Stimulated activated CD8-positive, alpha-beta memory T cell treated with anti-CD3 and anti-CD28 coated beads, Interleukin-2, amount 100 ng/mL, for 48 hours (primary cell): ENCODE measurements around the gene TOPORS.
"Not testable (repeated sequence)": the region's sequence is repeated elsewhere in the genome, so short reads cannot be mapped to it uniquely, and the experiment has no call there.

ENCODE experiments used
- DNase-seq, 2 donors: peaks; one replicate each; pipeline ENCODE4 v3.0.0-alpha.2; 2020; ENCODE audit warnings: low read depth in 2 of 2

Gene TOPORS

DNA sequence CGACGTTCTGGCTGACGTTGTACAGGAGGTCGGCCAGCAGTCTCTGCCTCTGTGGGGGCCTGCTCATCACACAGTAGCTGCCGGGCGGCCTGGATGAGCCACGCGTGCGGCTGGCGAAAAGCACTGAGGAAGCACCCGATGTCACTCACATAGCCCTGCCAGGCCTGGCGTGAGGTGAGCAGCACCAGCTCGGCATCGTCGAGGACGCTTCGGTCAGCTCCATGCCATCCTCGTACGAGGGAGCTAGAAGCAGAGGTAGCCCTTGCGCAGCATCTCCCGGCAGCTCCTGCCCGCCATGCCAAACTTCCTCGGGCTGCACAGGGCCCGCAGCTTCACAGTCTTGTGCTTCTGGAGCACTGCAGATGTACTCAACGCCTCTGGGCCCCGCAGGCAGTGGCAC lies 14.4 kb upstream of the TOPORS start:
- no peak for DNase-seq

DNA sequence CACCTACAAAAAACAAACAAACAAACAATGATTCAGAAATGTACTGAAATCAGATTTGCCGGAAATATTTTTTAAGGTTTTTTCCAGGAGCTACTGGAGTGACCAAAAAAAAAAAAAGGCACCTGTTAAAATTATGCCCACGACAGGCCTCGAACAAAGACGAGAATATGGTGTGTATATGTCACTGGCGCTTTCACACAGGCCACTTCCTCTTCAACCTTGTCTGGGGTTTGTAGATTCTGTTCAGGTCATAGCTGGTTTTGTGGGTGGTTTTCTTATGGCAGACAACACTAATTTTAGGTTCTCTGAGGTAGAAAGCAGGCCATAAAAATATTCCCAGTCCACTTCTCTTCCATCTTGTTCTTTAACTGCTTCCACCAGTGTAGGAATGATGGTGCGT lies 13.6 kb upstream of the TOPORS start:
- DNase-seq: no peak

DNA sequence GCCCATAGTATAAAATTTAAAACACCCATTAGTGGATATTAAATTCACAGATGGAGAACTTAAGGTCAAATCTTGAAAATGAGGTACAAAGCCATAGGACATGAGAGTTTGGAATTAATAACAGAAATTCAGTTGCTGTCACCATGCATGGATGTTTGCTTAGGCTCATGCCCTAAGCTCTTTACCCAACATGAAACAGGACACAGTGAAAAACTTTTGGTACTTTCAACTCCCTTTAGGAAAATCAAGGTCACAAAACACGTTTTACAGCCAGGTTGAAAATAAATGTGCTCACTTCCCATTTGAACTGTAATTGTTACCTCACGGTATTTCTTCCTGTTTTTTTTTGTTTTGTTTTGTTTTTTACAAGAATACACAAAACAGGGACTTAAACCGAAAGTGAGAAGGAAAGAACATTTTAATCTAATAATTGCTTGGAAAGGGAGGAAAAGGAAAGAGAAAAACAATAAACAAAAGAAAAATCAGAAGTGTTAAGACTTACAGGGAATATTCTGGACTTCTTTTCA lies 6.1 kb upstream of the TOPORS start:
- DNase-seq: no peak

DNA sequence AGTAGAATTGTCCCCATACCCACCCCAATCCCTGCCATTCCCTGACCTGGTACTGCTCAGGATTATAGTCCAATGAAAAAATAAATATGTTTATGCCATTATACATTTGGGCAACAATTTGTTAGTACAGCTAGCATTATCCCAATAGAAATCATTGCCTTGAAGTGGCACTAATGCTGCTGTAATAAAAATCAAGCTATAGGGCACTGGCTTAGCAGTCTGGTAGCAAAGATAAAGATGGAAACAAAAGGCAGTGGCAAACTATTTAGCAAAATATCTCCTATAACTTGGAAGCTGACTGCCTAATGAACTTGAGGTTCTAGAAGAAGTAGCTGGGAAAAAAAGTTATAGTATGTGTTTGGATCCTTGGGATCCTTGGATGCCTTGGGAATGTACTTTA lies 2.2 kb upstream of the TOPORS start:
- DNase-seq: no peak

DNA sequence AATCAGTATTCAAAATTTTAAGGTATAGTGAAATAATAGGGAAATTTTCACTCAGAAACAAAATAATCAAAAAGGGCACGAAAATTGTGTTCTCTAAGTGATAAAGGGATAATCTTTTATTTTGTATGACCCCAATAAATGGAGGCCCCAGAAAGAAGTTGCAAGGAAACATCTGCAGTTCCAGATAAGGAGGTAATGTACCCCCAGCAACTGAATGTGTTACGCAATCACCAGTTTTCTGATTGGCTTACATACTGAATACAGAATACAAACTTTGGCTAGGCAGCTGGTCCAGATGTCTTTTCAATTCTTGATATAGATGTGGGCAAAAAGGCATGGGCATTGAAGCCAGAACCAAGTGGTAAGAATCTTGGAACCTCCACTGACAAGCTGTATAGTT lies 1.7 kb upstream of the TOPORS start:
- no peak for DNase-seq

DNA sequence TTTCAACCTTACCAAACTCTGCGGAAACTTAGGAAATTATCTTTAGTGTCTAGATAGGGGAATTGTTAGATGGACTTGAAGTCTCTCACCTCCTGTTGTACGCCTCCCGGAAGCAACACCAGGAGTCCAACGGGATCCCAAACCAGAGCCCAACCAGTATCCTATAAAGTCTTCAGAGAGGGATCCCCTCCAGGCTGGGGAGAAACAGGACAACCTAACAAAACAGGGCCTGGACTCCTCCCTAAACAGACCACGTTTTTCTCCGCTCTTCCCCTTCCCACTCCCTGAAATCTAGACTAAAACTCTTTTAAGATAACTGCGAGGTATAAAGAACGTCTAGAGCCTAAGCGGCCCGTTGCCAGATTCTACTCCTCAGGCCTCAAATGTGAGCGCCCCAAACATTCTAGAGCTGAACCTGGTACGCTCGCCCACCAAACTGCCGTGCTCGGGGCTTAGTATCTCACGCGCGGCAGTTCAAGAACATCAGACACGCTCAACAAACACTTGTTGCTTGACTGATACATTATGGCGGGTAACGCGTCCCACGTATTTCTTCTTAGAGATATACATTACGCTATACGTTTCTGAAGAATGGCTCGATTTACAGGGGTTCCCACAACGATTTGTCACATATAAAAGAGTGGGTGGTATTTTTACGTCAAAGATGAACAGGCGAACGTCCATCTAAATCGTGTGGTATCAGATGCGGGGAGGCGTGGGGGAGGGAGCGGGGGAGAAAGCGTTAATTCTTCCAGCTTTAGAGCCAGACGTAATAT lies 922 bp downstream of the TOPORS start:
- DNase-seq: peak; percentile 14 to 33

DNA sequence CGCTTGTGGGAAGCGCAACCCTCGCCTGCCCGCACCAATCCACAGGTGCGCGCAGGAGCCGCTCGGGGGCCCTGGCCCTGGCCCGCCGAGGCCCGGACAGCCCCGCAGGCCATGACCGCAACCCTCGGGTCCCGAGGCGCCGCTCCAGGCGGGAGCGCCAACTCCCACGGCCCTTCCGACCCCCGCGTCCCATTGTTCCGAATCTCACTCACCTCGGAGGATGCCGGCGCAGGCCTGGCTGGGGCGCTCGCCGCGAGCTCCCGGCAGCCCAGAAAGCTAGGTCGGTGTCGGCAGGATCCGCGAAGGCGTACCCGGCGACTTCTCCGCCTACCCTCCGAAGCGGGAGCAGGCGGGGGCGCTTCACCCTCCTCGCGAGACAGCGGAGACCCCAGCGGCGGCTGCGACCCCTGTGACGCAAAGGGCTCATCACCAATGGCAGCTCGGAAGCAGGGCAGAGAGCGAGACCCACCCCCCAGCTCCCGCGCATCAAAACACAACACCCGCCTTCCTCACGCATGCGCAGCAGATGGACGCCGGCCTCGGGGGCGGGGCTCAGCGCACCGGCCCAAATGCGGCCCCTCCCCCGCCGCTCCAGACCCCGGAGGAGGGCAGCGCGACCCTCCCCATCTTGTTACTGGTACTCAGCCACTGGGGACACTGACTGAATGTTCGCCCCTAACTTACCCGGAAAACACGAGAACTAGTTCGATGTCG lies 1.7 kb downstream of the TOPORS start:
- peak; percentile 87 to 92 for DNase-seq

DNA sequence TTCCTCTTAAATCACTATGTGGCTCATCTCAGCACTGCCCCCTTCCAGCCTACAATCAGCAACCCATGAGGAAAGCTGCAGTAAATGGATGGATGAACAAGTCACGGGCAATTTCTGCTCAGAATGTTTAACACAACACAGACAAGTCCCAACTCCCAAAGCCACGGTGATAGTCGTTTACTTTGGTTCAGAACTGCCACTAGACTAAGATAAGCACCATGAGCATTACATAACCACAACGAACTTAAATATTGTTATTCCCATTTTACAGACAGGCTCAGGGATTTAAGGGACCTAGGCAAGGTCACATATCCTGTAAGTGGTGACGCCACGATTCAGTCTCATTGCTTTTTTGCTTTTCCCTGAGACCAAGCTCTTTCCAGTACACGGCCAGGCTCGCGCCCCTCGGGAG lies 2.2 kb downstream of the TOPORS start:
- DNase-seq: no peak

DNA sequence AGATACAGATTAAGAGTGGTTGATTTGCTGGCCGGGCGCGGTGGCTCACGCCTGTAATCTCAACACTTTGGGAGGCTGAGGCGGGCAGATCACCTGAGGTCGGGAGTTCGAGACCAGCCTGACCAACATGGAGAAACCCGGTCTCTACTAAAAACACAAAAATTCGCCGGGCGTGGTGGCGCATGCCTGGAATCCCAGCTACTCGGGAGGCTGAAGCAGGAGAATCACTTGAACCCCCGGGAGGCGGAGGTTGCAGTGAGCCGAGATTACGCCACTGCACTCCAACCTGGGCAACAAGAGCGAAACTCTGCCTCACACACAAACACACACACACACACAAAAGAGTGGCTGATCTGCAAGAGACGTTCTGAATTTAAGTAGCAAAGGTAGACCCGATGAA lies 4.2 kb downstream of the TOPORS start:
- not testable (repeated sequence) for DNase-seq

DNA sequence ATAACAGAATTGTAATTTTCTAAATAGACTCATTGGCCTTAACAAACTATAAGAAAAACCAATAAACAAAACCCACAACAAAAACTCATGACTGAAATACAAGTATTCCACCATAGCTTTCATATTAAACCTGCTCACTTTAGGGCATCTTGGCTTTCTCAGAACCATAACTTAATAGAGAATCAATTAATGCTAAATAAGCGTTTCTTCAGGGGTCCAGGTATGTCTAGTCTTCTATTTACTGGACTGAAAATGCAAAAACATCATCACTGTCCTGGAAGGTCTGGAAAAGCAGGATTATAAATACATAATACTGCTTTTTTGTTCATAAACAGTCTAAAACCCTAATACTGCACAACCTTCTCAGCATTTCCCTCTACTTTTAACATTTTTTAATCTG lies 6.5 kb downstream of the TOPORS start:
- DNase-seq: no peak

DNA sequence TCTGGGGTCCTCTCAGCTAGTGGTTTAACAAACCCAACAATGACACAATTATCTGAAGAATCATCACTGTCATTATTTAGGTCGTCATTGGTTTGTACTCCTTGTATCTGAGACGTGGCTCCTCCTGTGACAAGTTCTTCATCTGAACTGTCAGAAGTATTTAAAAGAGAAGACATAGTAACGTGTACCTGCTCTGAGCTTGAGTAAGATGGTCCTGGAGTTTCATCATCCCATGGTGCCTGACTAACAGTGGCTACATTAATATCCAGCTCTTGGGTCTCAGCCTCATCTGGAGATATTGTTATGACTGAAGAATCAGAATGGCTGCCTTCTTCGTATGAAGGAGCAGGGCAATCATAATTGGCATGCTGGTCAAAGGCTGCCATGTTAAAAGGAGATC lies 9.3 kb downstream of the TOPORS start:
- DNase-seq: no peak

DNA sequence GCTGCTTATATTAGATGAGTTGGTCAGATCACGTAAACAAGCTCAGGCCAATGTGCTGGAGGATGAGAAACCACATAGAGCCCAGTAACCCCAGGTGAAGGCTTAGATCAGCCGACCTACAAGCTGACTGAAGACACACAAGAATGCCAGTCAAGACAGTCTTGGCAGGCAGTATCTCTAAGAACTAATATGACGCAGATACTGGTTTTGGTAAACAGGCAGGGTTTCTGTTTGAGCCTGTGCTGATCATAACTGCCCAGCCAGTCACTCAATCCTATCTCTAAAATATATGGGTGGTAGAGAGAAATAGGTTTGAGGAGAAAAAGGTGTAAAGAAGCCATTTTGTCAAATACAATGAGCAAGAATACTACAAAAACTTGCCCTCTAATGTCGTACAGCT lies 18.6 kb downstream of the TOPORS start:
- DNase-seq: no peak

DNA sequence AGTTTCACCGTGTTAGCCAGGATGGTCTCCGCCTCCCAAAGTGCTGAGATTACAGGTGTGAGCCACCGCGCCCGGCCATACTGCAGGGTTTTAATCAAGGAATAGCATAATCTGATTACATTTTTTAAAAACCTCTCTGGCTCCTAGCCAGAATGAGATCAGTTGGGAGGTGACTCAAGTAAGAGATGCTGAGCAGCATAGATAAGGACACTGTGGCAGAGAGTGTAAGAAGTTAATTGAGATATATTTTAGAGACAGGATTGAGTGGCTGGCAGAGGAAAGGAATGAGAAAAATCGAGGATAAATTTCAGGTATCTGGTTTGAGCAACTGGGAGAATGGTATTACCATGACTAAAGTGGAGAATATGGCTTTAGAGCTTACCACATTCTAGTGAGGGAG lies 19.1 kb downstream of the TOPORS start:
- DNase-seq: no peak

DNA sequence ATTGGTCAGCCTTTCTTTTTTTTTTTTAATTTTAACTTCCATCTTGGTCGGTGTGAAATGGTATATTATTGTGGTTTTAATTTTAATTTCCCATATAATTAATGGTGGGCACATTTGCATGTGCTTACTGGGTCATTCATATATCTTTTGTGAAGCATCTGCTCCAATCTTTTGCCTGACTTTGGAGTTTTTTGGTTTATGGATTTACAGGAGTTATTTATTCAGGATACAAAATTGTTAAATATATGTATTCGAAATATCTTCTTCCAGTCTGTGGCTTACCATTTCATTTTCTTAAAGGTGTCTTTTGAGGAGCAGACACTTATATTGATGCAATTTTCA lies 25.7 kb downstream of the TOPORS start:
- DNase-seq: no peak

DNA sequence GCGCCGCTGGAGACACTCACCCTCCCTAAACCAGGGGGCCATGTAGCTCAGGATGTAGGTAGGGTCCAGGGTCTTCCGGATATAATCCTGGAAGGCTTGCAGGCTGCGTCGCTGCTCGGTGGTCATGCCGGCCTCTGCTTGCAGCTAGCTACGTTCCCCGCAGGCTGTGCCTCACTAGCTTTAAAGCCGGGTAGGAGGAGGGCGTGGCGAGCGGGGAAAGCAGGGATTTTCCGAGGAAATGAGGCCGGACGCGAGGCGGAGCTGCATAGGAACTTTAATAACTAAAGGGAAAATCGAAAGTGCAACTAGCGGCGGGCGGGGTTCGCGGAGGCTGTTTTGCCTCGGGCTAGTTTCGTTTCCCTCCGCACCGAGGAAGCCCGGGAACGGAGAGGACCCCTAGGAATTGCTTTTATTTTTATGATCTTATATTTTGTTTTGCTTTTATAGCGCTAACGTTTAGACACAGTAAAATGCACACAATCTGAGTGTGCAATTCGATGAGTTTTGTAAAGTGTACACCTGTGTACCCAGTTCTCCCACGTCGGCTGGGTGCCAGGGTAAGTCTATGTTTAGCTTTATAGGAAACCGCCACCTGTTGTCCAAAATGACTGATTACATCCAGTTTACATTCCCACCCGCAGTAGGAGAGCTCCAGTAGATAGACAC lies 26.2 kb downstream of the TOPORS start, which contains the start of gene RIGI:
TSS of gene RIGI (minus strand) at position 156 of the 666 bp plus-strand sequence. CDS start at position 126, 30 bp downstream.
- DNase-seq: peak; percentile 57 to 59

DNA sequence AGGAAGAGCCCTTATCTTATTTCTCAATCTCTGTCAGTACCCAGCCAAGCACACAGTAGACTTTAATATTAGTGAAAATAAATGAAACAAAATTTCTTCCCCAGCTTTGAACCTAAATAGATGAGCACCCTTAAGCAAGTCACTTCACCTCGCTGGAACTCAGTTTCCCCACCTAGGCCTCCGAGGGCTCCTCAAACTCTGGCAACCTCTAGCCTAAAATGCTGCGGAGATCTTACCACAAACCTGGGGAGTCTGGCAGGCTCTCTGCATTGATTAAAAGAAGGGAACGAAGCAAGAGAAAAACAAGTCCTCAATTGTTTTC lies 26.7 kb downstream of the TOPORS start:
- DNase-seq: no peak

DNA sequence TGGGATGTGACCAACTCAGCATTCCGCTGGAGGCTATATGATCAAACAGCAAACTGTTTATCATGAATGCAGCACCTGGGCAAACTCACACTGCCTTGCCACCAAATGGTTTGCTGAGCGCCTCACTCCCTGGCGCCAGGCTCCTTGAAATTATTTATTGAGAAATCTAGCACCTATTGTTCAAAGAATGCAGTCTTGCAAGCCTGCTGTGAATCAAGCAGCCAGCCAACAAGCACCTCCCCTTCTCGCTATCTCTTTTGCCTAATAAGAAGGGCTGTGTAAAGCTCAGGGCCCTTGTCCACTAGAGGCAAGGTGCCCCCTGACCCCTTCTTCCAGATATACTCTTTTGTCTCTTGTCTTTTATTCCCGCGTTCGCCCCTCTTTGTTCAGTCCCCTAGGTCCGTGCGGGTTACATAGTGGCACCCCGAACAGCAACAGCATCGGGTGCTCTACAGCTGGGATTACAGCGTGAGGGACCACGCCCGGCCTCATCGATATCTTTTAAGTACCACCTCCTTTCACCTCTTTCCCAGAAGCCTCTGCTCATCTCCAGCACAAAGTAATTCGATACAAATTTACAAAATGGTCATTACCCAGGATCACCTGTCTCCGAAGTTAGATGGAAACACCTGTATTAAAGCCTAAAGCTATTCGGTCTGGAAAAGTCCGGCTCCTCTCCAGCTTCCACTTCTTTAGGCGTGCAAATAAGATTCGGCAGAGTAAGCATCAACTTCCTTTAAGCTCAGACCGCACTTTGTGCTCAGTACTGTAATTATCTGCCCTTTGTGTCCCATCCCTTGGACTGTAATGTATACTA lies 27.3 kb downstream of the TOPORS start:
- DNase-seq: peak in 1 of 2 donors; percentile 9

DNA sequence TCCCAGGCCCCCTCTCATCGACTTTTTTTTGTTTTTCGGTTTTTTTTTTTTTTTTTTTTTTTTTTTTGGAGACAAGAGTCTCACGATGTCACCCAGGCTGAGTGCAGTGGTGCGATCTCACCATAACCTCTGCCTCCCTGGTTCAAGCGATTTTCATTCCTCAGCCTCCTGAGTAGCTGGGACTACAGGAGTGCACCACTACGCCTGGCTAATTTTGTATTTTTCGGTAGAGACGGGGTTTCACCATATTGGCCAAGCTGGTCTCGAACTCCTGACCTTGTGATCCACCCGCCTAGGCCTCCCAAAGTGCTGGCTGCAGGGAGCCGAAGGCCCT lies 27.9 kb downstream of the TOPORS start:
- not testable (repeated sequence) for DNase-seq

DNA sequence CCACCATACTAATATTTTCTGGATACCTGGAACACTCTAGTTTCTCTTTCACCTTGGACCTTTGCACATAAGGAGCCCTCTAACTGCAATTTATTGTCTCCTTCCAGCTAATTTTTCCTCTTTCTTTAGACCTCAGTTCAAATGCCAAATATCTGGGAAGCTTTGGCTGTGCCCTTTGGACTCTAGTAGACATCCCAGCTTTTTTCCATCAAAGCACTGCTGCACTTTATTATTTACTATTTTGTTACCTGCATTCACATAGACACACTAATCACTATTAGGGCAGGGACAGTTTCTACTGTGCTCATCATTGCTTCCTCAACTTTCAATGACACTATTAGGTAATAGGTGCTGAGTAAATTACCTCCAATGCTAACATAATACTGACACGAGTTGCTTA lies 28.5 kb downstream of the TOPORS start:
- no peak for DNase-seq

DNA sequence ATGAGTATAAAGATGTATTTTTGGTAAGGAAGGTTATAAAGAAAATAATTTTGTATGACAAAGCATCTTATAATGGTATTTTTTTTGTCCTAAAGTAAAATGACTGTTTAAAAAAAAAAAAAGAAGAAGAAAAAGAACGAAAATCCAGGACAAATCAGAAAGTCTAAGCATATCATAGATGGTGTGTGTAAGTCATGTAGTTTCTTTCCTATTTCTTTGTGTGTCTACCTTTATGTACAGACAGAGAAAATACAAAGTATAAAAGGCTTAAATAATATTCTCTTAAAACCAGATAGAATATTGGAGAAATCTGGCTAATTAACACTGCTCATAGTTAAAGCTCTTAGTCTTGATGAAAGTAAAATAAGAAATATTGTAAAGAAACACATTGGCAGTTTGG lies 34.1 kb downstream of the TOPORS start:
- DNase-seq: no peak

DNA sequence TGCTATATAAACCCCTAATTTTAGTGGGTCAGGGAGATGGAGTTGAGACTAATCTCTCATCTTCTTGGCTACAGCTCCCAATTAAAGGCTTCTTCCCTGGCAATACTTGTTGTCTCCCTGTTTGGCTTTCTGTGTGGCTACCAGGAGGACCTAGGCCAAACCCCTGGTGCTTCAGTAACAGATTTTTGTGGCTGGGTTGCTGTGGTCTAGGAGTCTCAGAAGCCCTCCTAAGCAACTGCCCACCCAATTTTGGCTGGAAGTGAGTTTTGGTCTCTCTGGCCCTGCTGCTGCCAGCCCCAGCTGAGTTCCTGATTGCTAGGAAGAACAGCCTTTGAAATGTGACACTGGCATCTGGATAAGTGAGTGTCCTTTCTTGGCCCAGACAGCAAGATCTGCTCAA lies 36.1 kb downstream of the TOPORS start:
- DNase-seq: no peak

DNA sequence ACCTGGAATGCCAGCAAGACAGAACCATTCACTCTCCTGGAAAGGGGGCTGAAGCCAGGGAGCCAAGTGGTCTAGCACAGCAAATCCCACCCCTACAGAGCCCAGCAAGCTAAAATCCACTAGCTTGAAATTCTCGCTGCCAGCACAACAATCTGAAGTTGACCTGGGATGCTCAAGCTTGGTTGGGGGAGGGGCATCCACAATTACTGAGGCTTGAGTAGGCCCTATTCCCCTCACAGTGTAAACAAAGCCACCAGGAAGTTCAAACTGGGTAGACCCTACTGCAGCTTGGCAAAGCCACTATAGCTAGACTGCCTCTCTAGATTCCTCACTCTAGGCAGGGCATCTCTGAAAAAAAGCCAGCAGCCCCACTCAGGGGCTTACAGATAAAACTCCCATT lies 43.7 kb downstream of the TOPORS start:
- DNase-seq: no peak
